SK-N-SH (cell line): ENCODE data around the gene ARHGAP23.
"Not testable (repeated sequence)": the region's sequence is repeated elsewhere in the genome, so short reads cannot be mapped to it uniquely, and the experiment has no call there.

Source experiments
- CTCF ChIP-seq: fragments of 200-600 bp; sonication (generic); IDR thresholded peaks from 2 replicates; pipeline ENCODE4 v1.6.1; 2017; ENCODE audit warnings: antibody characterized with exemption, mild to moderate bottlenecking, moderate library complexity
- RXRA ChIP-seq: IDR thresholded peaks from 2 replicates; pipeline ENCODE4 v1.4.0; 2012; ENCODE audit warnings: low read depth, mild to moderate bottlenecking, borderline replicate concordance

GRCh38 chr17:38474666-38475065 lies 46.4 kb downstream of the ARHGAP23 start:
- not testable (repeated sequence) for TF ChIP-seq RXRA
- TF ChIP-seq CTCF, result peak; percentile 38
